A549 (cell line): ENCODE data around the gene CCDC159.

ENCODE experiments used
- CHD2 ChIP-seq: fragments of 150-350 bp; IDR thresholded peaks from 2 replicates; pipeline ENCODE4 v1.6.1; 2014; ENCODE audit warnings: low read length; ENCODE audit not compliant: partially characterized antibody
- ESRRA ChIP-seq: fragments of 150-350 bp; IDR thresholded peaks from 2 replicates; pipeline ENCODE4 v1.6.1; 2014; ENCODE audit warnings: mild to moderate bottlenecking, low read length, borderline replicate concordance
- MAZ ChIP-seq: fragments of 150-350 bp; IDR thresholded peaks from 2 replicates; pipeline ENCODE4 v1.6.1; 2014; ENCODE audit warnings: antibody characterized with exemption, low read depth, low read length, borderline replicate concordance
- MYC ChIP-seq: IDR thresholded peaks from 2 replicates; pipeline ENCODE4 v1.6.1; 2012; ENCODE audit warnings: mild to moderate bottlenecking, inconsistent platforms, low read length, improper control_type of control experiment, borderline replicate concordance
- POLR2A ChIP-seq: IDR thresholded peaks from 2 replicates; pipeline ENCODE4 v1.6.1; 2012; ENCODE audit warnings: mild to moderate bottlenecking, low read length
- RARB ChIP-seq: fragments of 250-450 bp; sonication (Bioruptor Pico); IDR thresholded peaks from 2 replicates; pipeline ENCODE4 v1.8.0; 2021; ENCODE audit warnings: mild to moderate bottlenecking, moderate library complexity
- TP53 ChIP-seq: fragments of 250-450 bp; sonication (Bioruptor Pico); IDR thresholded peaks from 2 replicates; pipeline ENCODE4 v1.5.0; 2021; ENCODE audit warnings: mild to moderate bottlenecking, moderate library complexity
- ZFP36 ChIP-seq: fragments of 450-650 bp; IDR thresholded peaks from 2 replicates; pipeline ENCODE4 v1.6.1; 2014; ENCODE audit warnings: borderline replicate concordance; ENCODE audit not compliant: partially characterized antibody
- TF ChIP-seq, protein P1 (sequence below): fragments of >200 bp; sonication (Bioruptor Twin); formaldehyde crosslinking; IDR thresholded peaks from 3 replicates; pipeline ENCODE4 v1.5.1; 2016
- TF ChIP-seq, protein P2 (sequence below): IDR thresholded peaks from 2 replicates; pipeline ENCODE4 v1.6.1; 2012; ENCODE audit warnings: low read depth, borderline replicate concordance
- TF ChIP-seq, protein P3 (sequence below): fragments of 200-600 bp; sonication (generic); IDR thresholded peaks from 2 replicates; pipeline ENCODE4 v1.6.1; 2016; ENCODE audit warnings: antibody characterized with exemption, mild to moderate bottlenecking, moderate library complexity

DNA sequence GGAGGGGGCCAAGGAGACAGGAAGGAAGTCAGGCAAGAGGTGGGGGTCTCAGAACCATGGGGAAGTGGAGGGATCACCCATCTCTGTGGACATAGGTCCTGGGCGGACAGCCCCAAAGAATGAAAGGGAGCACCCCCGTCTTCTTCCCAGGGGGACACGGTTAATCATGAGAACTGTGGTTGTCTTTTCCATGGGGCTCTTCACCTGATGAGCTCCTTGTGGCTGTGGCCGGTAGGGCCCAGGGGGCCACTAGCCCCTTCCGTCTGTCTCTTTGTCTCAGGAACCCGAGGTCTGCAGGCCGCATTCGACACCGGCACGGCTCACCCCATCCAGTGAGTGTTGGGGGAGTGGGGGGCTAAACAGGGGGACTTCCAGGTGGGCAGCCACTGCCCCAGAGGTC lies 17.6 kb downstream of the CCDC159 start:
- TF ChIP-seq, protein P1, sequence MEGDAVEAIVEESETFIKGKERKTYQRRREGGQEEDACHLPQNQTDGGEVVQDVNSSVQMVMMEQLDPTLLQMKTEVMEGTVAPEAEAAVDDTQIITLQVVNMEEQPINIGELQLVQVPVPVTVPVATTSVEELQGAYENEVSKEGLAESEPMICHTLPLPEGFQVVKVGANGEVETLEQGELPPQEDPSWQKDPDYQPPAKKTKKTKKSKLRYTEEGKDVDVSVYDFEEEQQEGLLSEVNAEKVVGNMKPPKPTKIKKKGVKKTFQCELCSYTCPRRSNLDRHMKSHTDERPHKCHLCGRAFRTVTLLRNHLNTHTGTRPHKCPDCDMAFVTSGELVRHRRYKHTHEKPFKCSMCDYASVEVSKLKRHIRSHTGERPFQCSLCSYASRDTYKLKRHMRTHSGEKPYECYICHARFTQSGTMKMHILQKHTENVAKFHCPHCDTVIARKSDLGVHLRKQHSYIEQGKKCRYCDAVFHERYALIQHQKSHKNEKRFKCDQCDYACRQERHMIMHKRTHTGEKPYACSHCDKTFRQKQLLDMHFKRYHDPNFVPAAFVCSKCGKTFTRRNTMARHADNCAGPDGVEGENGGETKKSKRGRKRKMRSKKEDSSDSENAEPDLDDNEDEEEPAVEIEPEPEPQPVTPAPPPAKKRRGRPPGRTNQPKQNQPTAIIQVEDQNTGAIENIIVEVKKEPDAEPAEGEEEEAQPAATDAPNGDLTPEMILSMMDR: no peak
- TF ChIP-seq TP53 (CRISPR knock-in tag) (no peak), ZFP36 (no peak), ESRRA (no peak), POLR2A (no peak), MAZ (no peak), RARB (CRISPR knock-in tag) (no peak), MYC (no peak), CHD2 (no peak)
- TF ChIP-seq, protein P2, sequence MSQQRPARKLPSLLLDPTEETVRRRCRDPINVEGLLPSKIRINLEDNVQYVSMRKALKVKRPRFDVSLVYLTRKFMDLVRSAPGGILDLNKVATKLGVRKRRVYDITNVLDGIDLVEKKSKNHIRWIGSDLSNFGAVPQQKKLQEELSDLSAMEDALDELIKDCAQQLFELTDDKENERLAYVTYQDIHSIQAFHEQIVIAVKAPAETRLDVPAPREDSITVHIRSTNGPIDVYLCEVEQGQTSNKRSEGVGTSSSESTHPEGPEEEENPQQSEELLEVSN: no peak
- TF ChIP-seq, protein P3, sequence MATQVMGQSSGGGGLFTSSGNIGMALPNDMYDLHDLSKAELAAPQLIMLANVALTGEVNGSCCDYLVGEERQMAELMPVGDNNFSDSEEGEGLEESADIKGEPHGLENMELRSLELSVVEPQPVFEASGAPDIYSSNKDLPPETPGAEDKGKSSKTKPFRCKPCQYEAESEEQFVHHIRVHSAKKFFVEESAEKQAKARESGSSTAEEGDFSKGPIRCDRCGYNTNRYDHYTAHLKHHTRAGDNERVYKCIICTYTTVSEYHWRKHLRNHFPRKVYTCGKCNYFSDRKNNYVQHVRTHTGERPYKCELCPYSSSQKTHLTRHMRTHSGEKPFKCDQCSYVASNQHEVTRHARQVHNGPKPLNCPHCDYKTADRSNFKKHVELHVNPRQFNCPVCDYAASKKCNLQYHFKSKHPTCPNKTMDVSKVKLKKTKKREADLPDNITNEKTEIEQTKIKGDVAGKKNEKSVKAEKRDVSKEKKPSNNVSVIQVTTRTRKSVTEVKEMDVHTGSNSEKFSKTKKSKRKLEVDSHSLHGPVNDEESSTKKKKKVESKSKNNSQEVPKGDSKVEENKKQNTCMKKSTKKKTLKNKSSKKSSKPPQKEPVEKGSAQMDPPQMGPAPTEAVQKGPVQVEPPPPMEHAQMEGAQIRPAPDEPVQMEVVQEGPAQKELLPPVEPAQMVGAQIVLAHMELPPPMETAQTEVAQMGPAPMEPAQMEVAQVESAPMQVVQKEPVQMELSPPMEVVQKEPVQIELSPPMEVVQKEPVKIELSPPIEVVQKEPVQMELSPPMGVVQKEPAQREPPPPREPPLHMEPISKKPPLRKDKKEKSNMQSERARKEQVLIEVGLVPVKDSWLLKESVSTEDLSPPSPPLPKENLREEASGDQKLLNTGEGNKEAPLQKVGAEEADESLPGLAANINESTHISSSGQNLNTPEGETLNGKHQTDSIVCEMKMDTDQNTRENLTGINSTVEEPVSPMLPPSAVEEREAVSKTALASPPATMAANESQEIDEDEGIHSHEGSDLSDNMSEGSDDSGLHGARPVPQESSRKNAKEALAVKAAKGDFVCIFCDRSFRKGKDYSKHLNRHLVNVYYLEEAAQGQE: no peak
